Panc1 (cell line): ENCODE results near the gene FOXP4. TPM values are rescaled to one million over a fixed set of nuclear protein-coding genes. Genes with fewer than 3 reads are reported as not detected.

Source experiments
- ATAC-seq: fragments of 200-7000 bp; cut with Tn5 transposase; 2 replicates; pipeline ENCODE4 v1.9.1; 2020; ENCODE audit warnings: mild to moderate bottlenecking, moderate library complexity
- BruUV-seq: library from RNA; stranded (reverse); fragments of 400-500 nt; replicated peaks from 2 replicates; lab custom pipeline; 2021; lab: Mats Ljungman, UMichigan
- CTCF ChIA-PET: fragments of 300-600 bp; sonication (Branson Sonifier 250); formaldehyde crosslinking; loops from one replicate; lab custom pipeline; 2022; ENCODE audit warnings: antibody characterized with exemption; lab: Charles Lee
- POLR2A ChIA-PET: fragments of 300-600 bp; sonication (Branson Sonifier 250); formaldehyde crosslinking; loops from one replicate; lab custom pipeline; 2022; ENCODE audit warnings: antibody characterized with exemption; lab: Charles Lee
- DNase-seq: peaks from one replicate; pipeline ENCODE4 v3.0.0-alpha.2; 2010; ENCODE audit warnings: low read depth, low spot score
- H3K27ac ChIP-seq: 2 replicates; pipeline ENCODE4 v1.5.1; 2011; ENCODE audit warnings: mild to moderate bottlenecking, low read length, inconsistent platforms
- H3K27me3 ChIP-seq: fragments of 200-500 bp; sonication (Bioruptor generic); 2 replicates; pipeline ENCODE4 v1.6.0; 2014; ENCODE audit warnings: low read length, inconsistent platforms; ENCODE audit not compliant: control insufficient read depth, insufficient read depth
- H3K36me3 ChIP-seq: fragments of 200-500 bp; sonication (Bioruptor generic); 2 replicates; pipeline ENCODE4 v1.5.1; 2014; ENCODE audit warnings: inconsistent platforms, mild to moderate bottlenecking, low read length, moderate library complexity; ENCODE audit not compliant: control insufficient read depth, insufficient read depth
- H3K4me1 ChIP-seq: 2 replicates; pipeline ENCODE4 v1.5.1; 2011; ENCODE audit warnings: inconsistent platforms, mild to moderate bottlenecking, low read length, moderate library complexity; ENCODE audit not compliant: control insufficient read depth, insufficient read depth
- H3K4me3 ChIP-seq, 2 experiments: 2 replicates each; pipeline ENCODE4 v1.5.1; 2011 to 2012; ENCODE audit warnings: low read depth in 2 of 2, low read length in 2 of 2, mild to moderate bottlenecking in 2 of 2, inconsistent platforms in 1 of 2, moderate library complexity in 1 of 2
- H3K9me3 ChIP-seq: fragments of 200-500 bp; sonication (Bioruptor generic); 2 replicates; pipeline ENCODE4 v1.5.1; 2014; ENCODE audit warnings: low read depth, mild to moderate bottlenecking, inconsistent platforms, low read length, moderate library complexity; ENCODE audit not compliant: control insufficient read depth, insufficient read depth
- CTCF ChIP-seq: fragments of 450-650 bp; IDR thresholded peaks from 2 replicates; pipeline ENCODE4 v1.5.1; 2017; ENCODE audit warnings: mild to moderate bottlenecking
- POLR2AphosphoS5 ChIP-seq: IDR thresholded peaks from 2 replicates; pipeline ENCODE4 v1.6.1; 2012; ENCODE audit warnings: mild to moderate bottlenecking, low read depth, low read length, moderate library complexity
- REST ChIP-seq, 2 experiments: IDR thresholded peaks; 2 replicates each; pipeline ENCODE4 v1.6.1; 2011 to 2012; ENCODE audit warnings: low read depth in 2 of 2, control low read depth in 1 of 2, low read length in 1 of 2, mild to moderate bottlenecking in 1 of 2, moderate library complexity in 1 of 2; ENCODE audit not compliant: insufficient read depth in 1 of 2
- SIN3A ChIP-seq: IDR thresholded peaks from 2 replicates; pipeline ENCODE4 v1.6.1; 2012; ENCODE audit warnings: low read depth, mild to moderate bottlenecking, low read length, moderate library complexity, borderline replicate concordance; ENCODE audit not compliant: insufficient read depth
- TCF7L2 ChIP-seq: IDR thresholded peaks from 2 replicates; pipeline ENCODE4 v1.6.1; 2011; ENCODE audit warnings: mild to moderate bottlenecking, low read depth, low read length, inconsistent platforms
- in situ Hi-C: cut with HindIII; loops from 2 replicates; pipeline ENCODE4 v1.10.0; 2016; ENCODE audit warnings: low sequenced_read_pairs, low pct_unique_long_range_greater_than_20kb
- intact Hi-C: fragments of 100-400 bp; cut with micrococcal nuclease; formaldehyde crosslinking; loops from one replicate; pipeline ENCODE4 v1.10.0; 2022; ENCODE audit not compliant: unreplicated experiment
- total RNA-seq: library from RNA; stranded (reverse); gene quantifications from one replicate; pipeline ENCODE4 v1.2.1, GENCODE V29; 2021; ENCODE audit not compliant: unreplicated experiment

FOXP4 gene
- total RNA-seq, 1 experiment from 2014 or later, result 30.4 TPM

GRCh38 chr6:41508479-41508878, 37.7 kb upstream of the FOXP4 start:
- POLR2A ChIA-PET, result no interaction called here
- Histone ChIP-seq H3K4me1 (peaks cover 2% of the 10 kb centered on the region), H3K9me3 (no peaks in the 10 kb centered on the region), H3K27ac (no peak overlapping the region), H3K4me3 (no peak overlapping the region), H3K27me3 (peaks cover 10% of the 10 kb centered on the region), H3K36me3 (no peaks in the 10 kb centered on the region)
- BruUV-seq, result no TSS peak
- no peak for TF ChIP-seq REST (IDR thresholded peaks at IDR 0.05; ENCODE audit: insufficient read depth in 1 of 2, low read depth in 2 of 2, low read length in 1 of 2)
- intact Hi-C loops, result no loop called here
- CTCF ChIA-PET, result no interaction called here
- ATAC-seq, result no peak
- in situ Hi-C loops, result no loop called here
- DNase-seq, result no peak

GRCh38 chr6:41509580-41509979, 36.6 kb upstream of the FOXP4 start:
- in situ Hi-C loops (no loop called here), intact Hi-C loops (no loop called here)
- Histone ChIP-seq H3K27me3 (peaks cover 8% of the 10 kb centered on the region), H3K36me3 (no peaks in the 10 kb centered on the region), H3K27ac (no peak overlapping the region), H3K9me3 (no peaks in the 10 kb centered on the region), H3K4me1 (no peaks in the 10 kb centered on the region), H3K4me3 (no peak overlapping the region)
- DNase-seq (no peak), ATAC-seq (no peak)
- BruUV-seq, result no TSS peak
- no peak for TF ChIP-seq CTCF
- no peak for TF ChIP-seq REST (IDR thresholded peaks at IDR 0.05; ENCODE audit: insufficient read depth in 1 of 2, low read depth in 2 of 2, low read length in 1 of 2)
- no peak for TF ChIP-seq SIN3A
- no peak for TF ChIP-seq TCF7L2
- no peak for TF ChIP-seq POLR2AphosphoS5
- CTCF ChIA-PET, result no interaction called here
- POLR2A ChIA-PET, result no interaction called here
